PFSK-1 (cell line): ENCODE measurements around the gene ITGBL1.

ENCODE experiments used
- FOXP2 ChIP-seq: optimal IDR thresholded peaks from 2 replicates; pipeline ENCODE3; 2011; ENCODE audit warnings: borderline replicate concordance, control low read depth, inconsistent platforms; ENCODE audit not compliant: insufficient read depth; ENCODE audit errors: extremely low read length, extremely low read depth
- POLR2AphosphoS5 ChIP-seq: IDR thresholded peaks from 2 replicates; pipeline ENCODE4 v1.6.1; 2012; ENCODE audit warnings: low read depth, mild to moderate bottlenecking, control low read depth, low read length, moderate library complexity
- SIN3A ChIP-seq: IDR thresholded peaks from 2 replicates; pipeline ENCODE4 v1.6.1; 2012; ENCODE audit warnings: mild to moderate bottlenecking, low read length, moderate library complexity, borderline replicate concordance; ENCODE audit not compliant: insufficient read depth
- TAF1 ChIP-seq: IDR thresholded peaks from 2 replicates; pipeline ENCODE4 v1.6.1; 2012; ENCODE audit warnings: low read length, control low read depth, borderline replicate concordance; ENCODE audit not compliant: insufficient read depth
- TF ChIP-seq, protein P1 (sequence below), 2 experiments: IDR thresholded peaks; 2 replicates each; pipeline versions ENCODE4 v1.6.1 to v1.8.0; 2011 to 2012; ENCODE audit warnings: low read depth in 2 of 2, low read length in 2 of 2, control low read depth in 1 of 2, inconsistent platforms in 1 of 2, mild to moderate bottlenecking in 1 of 2, moderate library complexity in 1 of 2; ENCODE audit not compliant: insufficient read depth in 1 of 2

The ITGBL1 gene

GRCh38 chr13:101594936-101595335 is 142.5 kb downstream of the ITGBL1 start:
- no peak for TF ChIP-seq POLR2AphosphoS5
- TF ChIP-seq TAF1: no peak
- TF ChIP-seq FOXP2: no peak
- TF ChIP-seq, protein P1, sequence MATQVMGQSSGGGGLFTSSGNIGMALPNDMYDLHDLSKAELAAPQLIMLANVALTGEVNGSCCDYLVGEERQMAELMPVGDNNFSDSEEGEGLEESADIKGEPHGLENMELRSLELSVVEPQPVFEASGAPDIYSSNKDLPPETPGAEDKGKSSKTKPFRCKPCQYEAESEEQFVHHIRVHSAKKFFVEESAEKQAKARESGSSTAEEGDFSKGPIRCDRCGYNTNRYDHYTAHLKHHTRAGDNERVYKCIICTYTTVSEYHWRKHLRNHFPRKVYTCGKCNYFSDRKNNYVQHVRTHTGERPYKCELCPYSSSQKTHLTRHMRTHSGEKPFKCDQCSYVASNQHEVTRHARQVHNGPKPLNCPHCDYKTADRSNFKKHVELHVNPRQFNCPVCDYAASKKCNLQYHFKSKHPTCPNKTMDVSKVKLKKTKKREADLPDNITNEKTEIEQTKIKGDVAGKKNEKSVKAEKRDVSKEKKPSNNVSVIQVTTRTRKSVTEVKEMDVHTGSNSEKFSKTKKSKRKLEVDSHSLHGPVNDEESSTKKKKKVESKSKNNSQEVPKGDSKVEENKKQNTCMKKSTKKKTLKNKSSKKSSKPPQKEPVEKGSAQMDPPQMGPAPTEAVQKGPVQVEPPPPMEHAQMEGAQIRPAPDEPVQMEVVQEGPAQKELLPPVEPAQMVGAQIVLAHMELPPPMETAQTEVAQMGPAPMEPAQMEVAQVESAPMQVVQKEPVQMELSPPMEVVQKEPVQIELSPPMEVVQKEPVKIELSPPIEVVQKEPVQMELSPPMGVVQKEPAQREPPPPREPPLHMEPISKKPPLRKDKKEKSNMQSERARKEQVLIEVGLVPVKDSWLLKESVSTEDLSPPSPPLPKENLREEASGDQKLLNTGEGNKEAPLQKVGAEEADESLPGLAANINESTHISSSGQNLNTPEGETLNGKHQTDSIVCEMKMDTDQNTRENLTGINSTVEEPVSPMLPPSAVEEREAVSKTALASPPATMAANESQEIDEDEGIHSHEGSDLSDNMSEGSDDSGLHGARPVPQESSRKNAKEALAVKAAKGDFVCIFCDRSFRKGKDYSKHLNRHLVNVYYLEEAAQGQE (IDR thresholded peaks at IDR 0.05; ENCODE audit: insufficient read depth in 1 of 2, low read depth in 2 of 2, low read length in 2 of 2): no peak
- TF ChIP-seq SIN3A: no peak

GRCh38 chr13:101596803-101597202 is 144.3 kb downstream of the ITGBL1 start:
- no peak for TF ChIP-seq POLR2AphosphoS5
- TF ChIP-seq FOXP2: no peak
- TF ChIP-seq, protein P1 (IDR thresholded peaks at IDR 0.05; ENCODE audit: insufficient read depth in 1 of 2, low read depth in 2 of 2, low read length in 2 of 2): no peak
- TF ChIP-seq SIN3A: no peak
- TF ChIP-seq TAF1: no peak

- TF ChIP-seq, protein P1 (IDR thresholded peaks at IDR 0.05; ENCODE audit: insufficient read depth in 1 of 2, low read depth in 2 of 2, low read length in 2 of 2): no peak
- TF ChIP-seq TAF1: no peak
These were observed 159.3 kb downstream of the ITGBL1 start for GRCh38 chr13:101611491-101612475.

DNA sequence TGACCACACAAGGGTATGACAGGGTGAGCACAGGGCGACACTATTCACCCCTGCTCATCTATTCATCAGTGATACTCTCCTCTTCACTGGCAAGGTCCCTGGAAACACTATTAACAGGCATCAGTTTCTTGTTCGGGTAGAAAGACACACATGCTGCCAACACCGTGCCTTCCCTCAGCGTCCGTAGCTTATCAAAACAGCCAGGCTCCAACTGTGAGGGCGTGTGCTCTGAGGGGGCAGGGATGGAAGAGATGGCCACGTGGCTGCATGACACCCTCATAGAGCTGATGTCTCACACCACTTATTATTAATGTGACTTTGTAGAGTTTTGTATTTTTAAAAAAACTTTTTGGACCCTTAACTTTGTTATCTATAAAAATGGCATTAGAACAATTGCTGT is 160.3 kb downstream of the ITGBL1 start:
- no peak for TF ChIP-seq FOXP2
- TF ChIP-seq POLR2AphosphoS5: no peak
- TF ChIP-seq, protein P1 (IDR thresholded peaks at IDR 0.05; ENCODE audit: insufficient read depth in 1 of 2, low read depth in 2 of 2, low read length in 2 of 2): no peak
- no peak for TF ChIP-seq TAF1
- no peak for TF ChIP-seq SIN3A

DNA sequence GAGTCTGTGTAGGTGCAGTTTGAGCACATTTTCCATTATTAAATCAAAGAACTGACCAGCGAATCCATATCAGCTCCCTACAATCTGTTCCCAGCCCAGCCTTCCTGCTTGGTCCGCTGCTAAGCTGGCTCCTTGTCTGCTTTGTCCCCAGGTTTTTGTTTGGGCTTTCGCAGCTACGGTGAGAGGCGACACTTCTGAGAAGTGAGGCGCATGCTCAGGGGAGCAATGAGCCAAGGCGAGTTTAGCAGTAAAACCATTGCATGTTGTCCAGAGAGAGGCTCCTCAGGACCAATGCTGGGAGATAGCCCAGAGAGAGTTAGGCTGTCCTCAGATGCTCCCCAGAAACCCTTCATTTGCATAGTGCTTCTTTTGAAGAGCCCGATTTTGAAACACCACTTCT is 162.0 kb downstream of the ITGBL1 start:
- TF ChIP-seq, protein P1 (IDR thresholded peaks at IDR 0.05; ENCODE audit: insufficient read depth in 1 of 2, low read depth in 2 of 2, low read length in 2 of 2): no peak
- TF ChIP-seq FOXP2 (no peak), TAF1 (no peak), POLR2AphosphoS5 (no peak), SIN3A (no peak)
